Epithelial cell of proximal tubule (primary cell): Measurements from ENCODE around the gene FOXC1. TPM values are rescaled to one million over a fixed set of nuclear protein-coding genes. Genes with fewer than 3 reads are reported as not detected.

Source experiments
- DNase-seq: peaks from one replicate; pipeline ENCODE4 v3.0.0-alpha.2; 2011; ENCODE audit warnings: low read depth
- H3K4me3 ChIP-seq: 2 replicates; pipeline ENCODE4 v1.5.1; 2011; ENCODE audit warnings: low read depth, mild to moderate bottlenecking, low read length
- CTCF ChIP-seq: conservative IDR thresholded peaks from 2 replicates; pipeline ENCODE4 v1.5.1; 2012; ENCODE audit warnings: low read depth, mild to moderate bottlenecking, low read length
- total RNA-seq: library from RNA; depleted of rRNA; stranded (reverse); fragments of >200 nt; gene quantifications from 2 replicates; pipeline ENCODE4 v1.2.3, GENCODE V29; 2015

FOXC1 gene
- total RNA-seq = 18.6 and 27.7 TPM in 2 replicates

GRCh38 chr6:1609648-1610496 is at the start of gene FOXC1:
Gene FOXC1 (plus strand): TSS chr6:1609915. CDS start chr6:1610446, 531 bp downstream.
- TF ChIP-seq CTCF = no peak
- peak within 1 kb of the TSS; percentile 81 for H3K4me3 ChIP-seq
- peak; percentile 56 for DNase-seq

- no peak for TF ChIP-seq CTCF
- no peak for DNase-seq
- no peak overlapping the region for H3K4me3 ChIP-seq
Observed at GRCh38 chr6:1560281-1561058, 49.2 kb upstream of the FOXC1 start.

- no peak overlapping the region for H3K4me3 ChIP-seq
- no peak for DNase-seq
- no peak for TF ChIP-seq CTCF
Observed at GRCh38 chr6:1561355-1561754, 48.4 kb upstream of the FOXC1 start.

GRCh38 chr6:1562171-1562955 is 47.4 kb upstream of the FOXC1 start:
- no peak for TF ChIP-seq CTCF
- H3K4me3 ChIP-seq = no peak overlapping the region
- no peak for DNase-seq

GRCh38 chr6:1569377-1569776 is 40.3 kb upstream of the FOXC1 start:
- TF ChIP-seq CTCF = no peak
- DNase-seq = no peak
- H3K4me3 ChIP-seq = no peak overlapping the region

GRCh38 chr6:1570848-1571247 is 38.9 kb upstream of the FOXC1 start:
- no peak for TF ChIP-seq CTCF
- H3K4me3 ChIP-seq = no peak overlapping the region

More at GRCh38 chr6:1570848-1571247, 38.9 kb upstream of the FOXC1 start:
- no peak for DNase-seq
